ENCODE data around the gene FZD4.

DNA sequence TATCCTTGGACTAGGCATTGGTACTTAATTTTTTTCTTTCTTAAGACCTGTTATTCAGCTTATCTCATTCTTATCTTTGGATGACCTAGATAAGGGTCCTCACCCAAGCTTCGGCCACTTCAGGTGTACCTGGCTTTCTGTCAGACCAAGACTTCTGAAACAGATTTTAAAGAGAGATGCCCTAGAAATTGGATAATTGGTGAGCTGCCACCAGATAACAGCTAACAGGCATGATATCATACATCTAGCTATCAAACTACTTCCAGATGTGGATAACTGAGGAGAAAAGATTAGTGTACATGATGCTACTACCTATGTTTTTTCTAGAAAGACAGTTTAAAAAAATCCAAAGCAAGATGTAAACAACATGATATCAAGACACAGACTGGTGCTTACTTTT, 52.9 kb downstream of the FZD4 start:
- TF ChIP-seq POLR2A (IDR thresholded peaks at IDR 0.05) = no peak
- TF ChIP-seq, protein P1, sequence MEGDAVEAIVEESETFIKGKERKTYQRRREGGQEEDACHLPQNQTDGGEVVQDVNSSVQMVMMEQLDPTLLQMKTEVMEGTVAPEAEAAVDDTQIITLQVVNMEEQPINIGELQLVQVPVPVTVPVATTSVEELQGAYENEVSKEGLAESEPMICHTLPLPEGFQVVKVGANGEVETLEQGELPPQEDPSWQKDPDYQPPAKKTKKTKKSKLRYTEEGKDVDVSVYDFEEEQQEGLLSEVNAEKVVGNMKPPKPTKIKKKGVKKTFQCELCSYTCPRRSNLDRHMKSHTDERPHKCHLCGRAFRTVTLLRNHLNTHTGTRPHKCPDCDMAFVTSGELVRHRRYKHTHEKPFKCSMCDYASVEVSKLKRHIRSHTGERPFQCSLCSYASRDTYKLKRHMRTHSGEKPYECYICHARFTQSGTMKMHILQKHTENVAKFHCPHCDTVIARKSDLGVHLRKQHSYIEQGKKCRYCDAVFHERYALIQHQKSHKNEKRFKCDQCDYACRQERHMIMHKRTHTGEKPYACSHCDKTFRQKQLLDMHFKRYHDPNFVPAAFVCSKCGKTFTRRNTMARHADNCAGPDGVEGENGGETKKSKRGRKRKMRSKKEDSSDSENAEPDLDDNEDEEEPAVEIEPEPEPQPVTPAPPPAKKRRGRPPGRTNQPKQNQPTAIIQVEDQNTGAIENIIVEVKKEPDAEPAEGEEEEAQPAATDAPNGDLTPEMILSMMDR (IDR thresholded peaks at IDR 0.05) = no peak

All from adrenal gland (tissue), 5 donors.